Stomach (tissue), 9 donors: ENCODE data around the gene CPED1. TPM values are rescaled to one million over a fixed set of nuclear protein-coding genes. Genes with fewer than 3 reads are reported as not detected.
"Not testable (repeated sequence)": the region's sequence is repeated elsewhere in the genome, so short reads cannot be mapped to it uniquely, and the experiment has no call there.

Experiments
- DNase-seq, 2 donors: peaks; one replicate each; pipeline versions ENCODE4 v3.0.0 to v3.0.0-alpha.2; 2013 to 2019
- H3K27ac ChIP-seq, 5 donors: fragments of 200-600 bp in 4 of 5; sonication (generic) in 4 of 5; one replicate each; pipeline ENCODE4 v1.5.1; 2013 to 2019; ENCODE audit warnings: mild to moderate bottlenecking in 1 of 5, moderate library complexity in 1 of 5
- H3K27me3 ChIP-seq, 3 donors: fragments of 200-600 bp; sonication (generic); one replicate each; pipeline ENCODE4 v1.5.1; 2017 to 2019; ENCODE audit warnings: mixed run types in 1 of 3
- H3K36me3 ChIP-seq, 4 donors: fragments of 200-600 bp; sonication (generic); 1 replicate in 3 of 4; 2 replicates in 1 of 4; pipeline ENCODE4 v1.5.1; 2016 to 2019
- H3K4me1 ChIP-seq, 4 donors: fragments of 200-600 bp; sonication (generic); one replicate each; pipeline ENCODE4 v1.5.1; 2016 to 2019
- H3K4me3 ChIP-seq, 4 donors: fragments of 200-600 bp; sonication (generic) in 3 of 4; one replicate each; pipeline ENCODE4 v1.5.1; 2016 to 2019; ENCODE audit warnings: mild to moderate bottlenecking in 1 of 4
- H3K9me3 ChIP-seq, 4 donors: fragments of 200-600 bp; sonication (generic); one replicate each; pipeline ENCODE4 v1.5.1; 2016 to 2019
- EP300 ChIP-seq: sonication (generic); formaldehyde crosslinking; IDR thresholded peaks from one replicate; pipeline ENCODE4 v1.6.1; 2017; ENCODE audit warnings: antibody characterized with exemption
- POLR2A ChIP-seq, 4 donors: fragments of 450-650 bp; IDR thresholded peaks; one replicate each; pipeline ENCODE4 v1.6.1; 2016; ENCODE audit warnings: antibody characterized with exemption in 4 of 4, control low read depth in 2 of 4, mild to moderate bottlenecking in 1 of 4, moderate library complexity in 1 of 4
- POLR2AphosphoS5 ChIP-seq, 3 donors: sonication (generic); formaldehyde crosslinking; IDR thresholded peaks; one replicate each; pipeline ENCODE4 v1.6.1; 2016; ENCODE audit warnings: antibody characterized with exemption in 3 of 3
- WGBS, 5 donors: extraction: QIAGEN DNeasy Blood & Tissue Kit in 3 of 5; methylation state at CpG; one replicate each; pipeline versions ENCODE4 v1.1.5 to v1.1.7; 2013 to 2018; 5-methylcytosine and 5-hydroxymethylcytosine counted together
- intact Hi-C: fragments of 100-400 bp; cut with DNase I; formaldehyde crosslinking; loops from one replicate; pipeline ENCODE4 v1.15.1; 2023; ENCODE audit warnings: low total_unique reads
- polyA plus RNA-seq, 3 donors: library from polyadenylated mRNA; stranded (reverse); fragments of 200-250 nt; gene quantifications; one replicate each; pipeline ENCODE4 v1.2.3, GENCODE V29; 2013
- total RNA-seq, 5 donors: library from RNA; depleted of rRNA; stranded (reverse); fragments of >200 nt; gene quantifications; one replicate each; pipeline versions ENCODE4 v1.1.0 to v1.2.3, GENCODE V29; 2014 to 2016
- TF ChIP-seq, protein P1 (sequence below), 7 experiments: fragments of 450-650 bp in 4 of 7; fragments of 200-600 bp in 3 of 7; sonication (generic) in 3 of 7; IDR thresholded peaks; one replicate each; pipeline ENCODE4 v1.5.1; 2016 to 2019; ENCODE audit warnings: antibody characterized with exemption in 7 of 7, control low read depth in 2 of 7, mild to moderate bottlenecking in 1 of 7
- donor health status: healthy with polysubstance abuse.
- donor health status: Bipolar disorder and iron deficiency.
- donor health status: healthy.

The CPED1 gene
- total and polyA plus RNA-seq, 8 donors: 3.0 to 58.7 (median 15.9) TPM

- Histone ChIP-seq H3K9me3 (no peaks in the 10 kb centered on the region), H3K4me3 (no peak overlapping the region), H3K4me1 (peaks cover 0 to 8% (median 2%) of the 10 kb centered on the region in 4 donors), H3K27ac (no peak overlapping the region), H3K36me3 (no peaks in the 10 kb centered on the region), H3K27me3 (no peaks in the 10 kb centered on the region)
- no peak for DNase-seq
- TF ChIP-seq POLR2AphosphoS5 (IDR thresholded peaks at IDR 0.05) (no peak), POLR2A (IDR thresholded peaks at IDR 0.05) (no peak), EP300 (no peak)
- TF ChIP-seq, protein P1, sequence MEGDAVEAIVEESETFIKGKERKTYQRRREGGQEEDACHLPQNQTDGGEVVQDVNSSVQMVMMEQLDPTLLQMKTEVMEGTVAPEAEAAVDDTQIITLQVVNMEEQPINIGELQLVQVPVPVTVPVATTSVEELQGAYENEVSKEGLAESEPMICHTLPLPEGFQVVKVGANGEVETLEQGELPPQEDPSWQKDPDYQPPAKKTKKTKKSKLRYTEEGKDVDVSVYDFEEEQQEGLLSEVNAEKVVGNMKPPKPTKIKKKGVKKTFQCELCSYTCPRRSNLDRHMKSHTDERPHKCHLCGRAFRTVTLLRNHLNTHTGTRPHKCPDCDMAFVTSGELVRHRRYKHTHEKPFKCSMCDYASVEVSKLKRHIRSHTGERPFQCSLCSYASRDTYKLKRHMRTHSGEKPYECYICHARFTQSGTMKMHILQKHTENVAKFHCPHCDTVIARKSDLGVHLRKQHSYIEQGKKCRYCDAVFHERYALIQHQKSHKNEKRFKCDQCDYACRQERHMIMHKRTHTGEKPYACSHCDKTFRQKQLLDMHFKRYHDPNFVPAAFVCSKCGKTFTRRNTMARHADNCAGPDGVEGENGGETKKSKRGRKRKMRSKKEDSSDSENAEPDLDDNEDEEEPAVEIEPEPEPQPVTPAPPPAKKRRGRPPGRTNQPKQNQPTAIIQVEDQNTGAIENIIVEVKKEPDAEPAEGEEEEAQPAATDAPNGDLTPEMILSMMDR (IDR thresholded peaks at IDR 0.05): no peak
- intact Hi-C loops: no loop called here
- 69 to 88% (median 81%) methylated on average over 3 of the region's 3 CpGs for WGBS, 5 donors
Observed at GRCh38 chr7:121073463-121074099, 85.1 kb downstream of the CPED1 start.

GRCh38 chr7:121075424-121075841 is 86.9 kb downstream of the CPED1 start:
- WGBS, 5 donors: 77 to 95% (median 88%) methylated on average over 5 of the region's 5 CpGs
- H3K4me1 ChIP-seq, H3K36me3 ChIP-seq, H3K4me3 ChIP-seq, H3K9me3 ChIP-seq, H3K27ac ChIP-seq, H3K27me3 ChIP-seq, intact Hi-C loops, DNase-seq: not testable (repeated sequence)

DNA sequence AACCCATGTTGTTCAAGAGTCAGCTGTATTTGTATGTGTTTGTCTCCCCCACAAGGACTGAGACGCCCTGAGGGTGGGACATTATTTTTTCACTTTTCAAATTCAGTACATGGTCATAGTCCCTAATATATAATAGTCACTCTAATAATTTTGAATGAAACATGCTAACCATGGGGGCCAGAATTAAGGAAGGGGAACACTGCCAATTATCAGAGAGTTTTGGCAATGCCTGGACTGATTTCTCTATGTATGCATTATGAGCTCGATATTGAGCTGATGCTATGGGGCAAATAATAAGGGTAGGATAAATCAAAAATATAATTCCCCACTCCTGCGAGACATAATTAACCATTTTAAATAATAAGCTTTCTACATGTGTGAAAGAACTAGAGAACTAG is 87.4 kb downstream of the CPED1 start:
- no peaks in the 10 kb centered on the region for H3K27me3 ChIP-seq
- TF ChIP-seq EP300 (no peak), POLR2AphosphoS5 (IDR thresholded peaks at IDR 0.05) (no peak), POLR2A (IDR thresholded peaks at IDR 0.05) (no peak)
- TF ChIP-seq, protein P1 (IDR thresholded peaks at IDR 0.05): no peak
- no peak overlapping the region for H3K27ac ChIP-seq
- H3K4me1 ChIP-seq: peaks cover 0 to 5% (median 0%) of the 10 kb centered on the region in 4 donors
- H3K36me3 ChIP-seq: no peaks in the 10 kb centered on the region
- no peaks in the 10 kb centered on the region for H3K9me3 ChIP-seq
- no peak overlapping the region for H3K4me3 ChIP-seq
- 82 to 94% (median 87%) methylated on average over 3 of the region's 3 CpGs for WGBS, 5 donors
- DNase-seq: no peak
- intact Hi-C loops: no loop called here

DNA sequence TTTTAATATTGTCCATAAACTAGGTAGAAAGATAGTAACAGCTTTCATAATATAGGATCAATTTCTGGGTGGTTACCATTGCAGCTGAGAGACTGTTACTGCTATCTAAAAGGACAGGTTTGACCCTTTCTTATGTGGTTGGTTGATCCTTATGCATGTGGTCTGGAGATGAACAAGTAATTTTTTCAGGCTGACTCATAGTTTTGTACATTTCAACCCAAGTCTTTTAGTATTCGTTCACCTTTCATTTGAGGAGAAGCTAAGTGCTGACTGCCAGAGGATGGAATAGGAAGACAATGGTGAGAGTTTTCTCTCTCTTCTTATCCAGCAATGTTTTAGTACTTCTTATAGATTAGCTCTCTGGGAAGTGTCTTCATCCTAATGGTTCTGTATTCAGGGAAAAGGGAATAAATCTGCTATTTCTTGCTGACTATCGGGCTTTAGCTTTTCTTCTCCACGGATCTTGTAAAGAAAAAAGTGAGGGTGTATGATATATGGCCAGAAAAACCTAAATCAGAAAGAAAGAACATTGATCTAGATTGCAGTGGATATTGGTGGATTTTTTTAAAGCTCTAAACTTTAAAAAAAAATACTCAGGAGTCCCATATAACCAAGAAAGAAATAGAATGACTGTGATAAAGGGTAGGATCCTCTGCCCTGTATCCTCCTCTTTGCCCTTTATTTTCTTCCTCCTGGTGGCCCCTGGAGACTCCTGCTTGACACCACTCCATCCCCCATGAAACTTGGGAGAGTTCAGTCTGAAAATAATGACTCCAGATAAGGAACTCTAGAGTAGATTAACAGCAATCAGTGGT is 88.0 kb downstream of the CPED1 start:
- no peak for TF ChIP-seq EP300
- TF ChIP-seq, protein P1 (IDR thresholded peaks at IDR 0.05): no peak
- TF ChIP-seq POLR2A (IDR thresholded peaks at IDR 0.05): no peak
- no peak for TF ChIP-seq POLR2AphosphoS5 (IDR thresholded peaks at IDR 0.05)
- Histone ChIP-seq H3K27me3 (no peaks in the 10 kb centered on the region), H3K4me1 (peaks cover 0 to 8% (median 1%) of the 10 kb centered on the region in 4 donors), H3K9me3 (no peaks in the 10 kb centered on the region), H3K27ac (no peak overlapping the region), H3K4me3 (no peak overlapping the region), H3K36me3 (no peaks in the 10 kb centered on the region)
- intact Hi-C loops: no loop called here
- no peak for DNase-seq
- 76 to 84% (median 80%) methylated on average over 3 of the region's 3 CpGs for WGBS, 5 donors
